C4-2B (cell line): ENCODE measurements around the gene ABAT.

Source experiments
- H3K27ac ChIP-seq: fragments of 450-650 bp; 2 replicates; pipeline ENCODE4 v1.5.1; 2017
- ZFX ChIP-seq: fragments of 450-650 bp; IDR thresholded peaks from 2 replicates; pipeline ENCODE4 v1.6.1; 2017
- TF ChIP-seq, protein P1 (sequence below): fragments of 450-650 bp; conservative IDR thresholded peaks from 2 replicates; pipeline ENCODE4 v1.5.1; 2017; ENCODE audit warnings: mild to moderate bottlenecking

The ABAT gene

GRCh38 chr16:8773537-8773936 is 99.1 kb downstream of the ABAT start:
- no peak overlapping the region for H3K27ac ChIP-seq
- TF ChIP-seq ZFX, result no peak
- TF ChIP-seq, protein P1, sequence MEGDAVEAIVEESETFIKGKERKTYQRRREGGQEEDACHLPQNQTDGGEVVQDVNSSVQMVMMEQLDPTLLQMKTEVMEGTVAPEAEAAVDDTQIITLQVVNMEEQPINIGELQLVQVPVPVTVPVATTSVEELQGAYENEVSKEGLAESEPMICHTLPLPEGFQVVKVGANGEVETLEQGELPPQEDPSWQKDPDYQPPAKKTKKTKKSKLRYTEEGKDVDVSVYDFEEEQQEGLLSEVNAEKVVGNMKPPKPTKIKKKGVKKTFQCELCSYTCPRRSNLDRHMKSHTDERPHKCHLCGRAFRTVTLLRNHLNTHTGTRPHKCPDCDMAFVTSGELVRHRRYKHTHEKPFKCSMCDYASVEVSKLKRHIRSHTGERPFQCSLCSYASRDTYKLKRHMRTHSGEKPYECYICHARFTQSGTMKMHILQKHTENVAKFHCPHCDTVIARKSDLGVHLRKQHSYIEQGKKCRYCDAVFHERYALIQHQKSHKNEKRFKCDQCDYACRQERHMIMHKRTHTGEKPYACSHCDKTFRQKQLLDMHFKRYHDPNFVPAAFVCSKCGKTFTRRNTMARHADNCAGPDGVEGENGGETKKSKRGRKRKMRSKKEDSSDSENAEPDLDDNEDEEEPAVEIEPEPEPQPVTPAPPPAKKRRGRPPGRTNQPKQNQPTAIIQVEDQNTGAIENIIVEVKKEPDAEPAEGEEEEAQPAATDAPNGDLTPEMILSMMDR, result no peak

GRCh38 chr16:8774208-8774607 is 99.8 kb downstream of the ABAT start:
- H3K27ac ChIP-seq, result no peak overlapping the region
- TF ChIP-seq, protein P1, result no peak
- no peak for TF ChIP-seq ZFX

DNA sequence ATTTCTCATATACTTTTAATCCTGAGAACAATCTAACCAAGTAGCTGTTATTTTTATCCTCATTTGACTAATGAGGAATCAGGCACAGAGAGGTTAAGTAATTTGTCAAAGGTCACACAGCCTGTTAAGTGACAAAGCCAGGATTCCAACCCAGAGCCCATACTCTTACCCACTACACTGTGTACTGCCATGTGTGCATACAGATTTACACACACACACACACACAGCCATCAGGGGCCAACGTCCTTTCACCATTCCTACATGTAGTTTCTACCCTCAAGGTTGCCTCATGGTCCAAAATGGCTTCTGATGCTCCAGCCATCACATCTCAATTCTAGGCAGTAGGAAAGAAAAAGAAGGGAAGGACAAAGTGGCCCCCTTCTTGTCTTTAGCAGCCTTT is 100.9 kb downstream of the ABAT start:
- no peak for TF ChIP-seq ZFX
- TF ChIP-seq, protein P1, result no peak
- H3K27ac ChIP-seq, result no peak overlapping the region

- TF ChIP-seq, protein P1, result no peak
- no peak for TF ChIP-seq ZFX
- no peak overlapping the region for H3K27ac ChIP-seq
Measured at GRCh38 chr16:8776129-8776584, 101.7 kb downstream of the ABAT start.

DNA sequence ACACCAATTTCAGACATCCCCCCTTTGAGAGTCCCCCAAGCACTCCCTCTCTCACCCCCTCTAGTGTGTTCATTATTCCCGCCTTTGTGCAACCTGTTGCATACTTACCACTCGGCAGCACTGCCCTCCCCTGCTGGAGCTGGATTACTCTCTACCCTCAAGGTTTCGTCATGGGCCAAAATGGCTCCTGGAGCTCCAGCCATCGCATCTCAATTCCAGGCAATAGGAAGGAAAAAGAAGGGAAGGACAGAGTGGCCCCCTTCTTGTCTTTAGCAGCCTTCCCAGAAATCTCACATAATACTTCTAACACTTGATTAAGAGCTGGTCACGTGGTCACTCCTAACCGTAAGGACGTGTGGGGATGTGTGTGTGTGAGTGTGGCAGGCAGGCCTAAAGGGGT is 102.8 kb downstream of the ABAT start:
- TF ChIP-seq, protein P1, result no peak
- no peak for TF ChIP-seq ZFX
- no peak overlapping the region for H3K27ac ChIP-seq

- TF ChIP-seq, protein P1, result no peak
- TF ChIP-seq ZFX, result no peak
- no peak overlapping the region for H3K27ac ChIP-seq
Measured at GRCh38 chr16:8781797-8782196, 107.4 kb downstream of the ABAT start.

- TF ChIP-seq, protein P1, result no peak
- no peak for TF ChIP-seq ZFX
- no peak overlapping the region for H3K27ac ChIP-seq
Measured at GRCh38 chr16:8782673-8783072, 108.3 kb downstream of the ABAT start.
